GM18502 (cell line): ENCODE data around the gene DEF6.

Source experiments
- ATAC-seq: cut with Tn5 transposase; IDR thresholded peaks from one replicate; pipeline ENCODE4 v1.9.1; 2021; ENCODE audit warnings: mild to moderate bottlenecking; ENCODE audit not compliant: unreplicated experiment, poor library complexity

The DEF6 gene

GRCh38 chr6:35342258-35343091 lies 44.9 kb downstream of the DEF6 start, which contains the start of gene PPARD:
Gene PPARD (plus strand): TSS chr6:35342558. CDS start chr6:35411088, 68,530 bp downstream.
- ATAC-seq = peak; percentile 94

DNA sequence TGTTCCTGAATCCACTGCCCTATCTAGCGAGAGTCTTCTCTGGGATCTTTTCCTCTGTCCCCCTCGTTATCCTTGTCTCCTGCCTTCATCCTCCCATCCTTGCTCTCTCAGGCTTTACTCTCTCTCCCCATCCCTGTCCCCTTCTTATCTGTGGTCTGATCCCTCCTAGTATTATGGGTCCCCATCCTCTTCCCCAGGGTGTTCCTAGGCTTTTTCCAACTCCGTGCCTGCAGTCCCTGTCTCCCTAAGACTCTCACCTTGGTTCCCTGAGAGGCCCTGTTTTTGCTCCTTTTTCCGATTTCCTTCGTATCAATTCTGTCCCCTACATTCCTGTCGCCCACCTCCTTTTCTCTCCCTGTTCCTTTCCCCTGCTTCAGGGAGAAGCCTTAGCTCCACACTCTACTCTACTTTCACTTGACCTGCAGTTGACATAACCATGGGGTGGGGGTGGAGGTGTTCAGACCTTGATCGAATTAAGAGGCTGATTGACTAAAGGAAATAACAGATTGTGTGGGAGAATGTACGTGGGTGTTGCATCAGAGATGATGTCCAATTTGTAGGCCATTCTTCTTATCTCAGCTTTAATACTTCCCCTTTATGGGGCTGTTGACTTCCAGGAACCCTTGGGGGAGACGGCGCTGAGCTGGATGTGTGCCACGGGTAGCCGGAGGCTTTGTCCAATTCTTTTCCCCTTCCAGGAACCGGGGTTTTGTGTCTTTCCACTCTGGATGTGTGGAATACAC lies 45.6 kb downstream of the DEF6 start:
- no peak for ATAC-seq

GRCh38 chr6:35343835-35344550 lies 46.4 kb downstream of the DEF6 start:
- no peak for ATAC-seq

DNA sequence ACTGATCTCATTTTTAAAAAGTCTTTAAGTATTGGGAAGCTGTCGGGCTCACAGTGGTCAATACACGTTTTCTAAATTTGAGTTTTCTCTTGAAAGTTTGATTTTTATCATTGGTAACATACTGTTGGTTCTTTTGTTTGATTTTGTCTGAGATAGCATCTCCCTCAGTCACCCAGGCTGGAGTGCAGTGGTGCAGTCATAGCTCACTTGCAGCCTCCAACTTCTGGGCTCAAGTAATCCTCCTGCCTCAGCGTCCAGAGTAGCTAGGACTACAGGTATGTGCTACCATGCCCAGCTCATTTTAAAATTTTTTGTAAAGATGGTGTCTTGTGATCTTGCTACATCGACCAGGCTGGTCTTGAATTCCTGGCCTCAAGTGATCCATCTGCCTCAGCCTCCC lies 53.8 kb downstream of the DEF6 start:
- ATAC-seq = no peak

DNA sequence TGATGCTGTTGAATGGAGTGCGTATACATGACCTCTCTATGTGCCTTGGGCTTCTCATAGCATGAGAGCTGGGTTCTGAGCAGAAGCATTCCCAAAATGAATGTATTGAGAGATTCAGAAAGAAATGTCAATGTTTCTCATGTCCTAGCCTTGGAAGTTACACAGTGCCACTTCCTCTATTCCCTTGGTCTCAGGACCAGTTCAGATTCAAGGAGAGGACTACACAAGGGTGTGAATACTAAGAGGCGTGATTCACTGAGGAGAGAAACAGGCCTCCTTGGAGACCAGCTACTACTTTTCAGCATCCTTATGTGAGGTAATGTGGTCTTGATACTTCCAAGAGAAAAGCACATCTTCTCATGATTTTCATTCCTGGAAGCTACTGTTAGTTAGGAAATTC lies 55.1 kb downstream of the DEF6 start:
- ATAC-seq = no peak

GRCh38 chr6:35354361-35355135 lies 56.9 kb downstream of the DEF6 start:
- no peak for ATAC-seq

- ATAC-seq = no peak
Observed at GRCh38 chr6:35356391-35356790, 58.8 kb downstream of the DEF6 start.

DNA sequence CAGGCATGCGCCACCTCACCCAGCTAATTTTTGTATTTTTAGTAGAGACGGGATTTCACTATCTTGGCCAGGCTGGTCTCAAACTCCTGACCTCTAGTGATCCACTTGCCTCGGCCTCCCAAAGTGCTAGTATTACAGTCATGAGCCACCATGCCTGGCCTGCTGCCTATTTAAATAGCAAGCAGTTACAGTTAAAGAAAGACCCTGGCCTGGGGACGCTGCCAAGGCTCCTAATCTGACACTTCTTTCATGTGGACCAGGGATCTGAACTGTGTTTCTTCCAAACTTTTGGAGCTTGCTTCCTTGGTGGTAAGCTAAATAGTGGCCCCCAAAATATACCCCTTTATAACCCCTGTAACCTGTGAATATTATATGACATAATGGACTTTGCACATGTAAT lies 60.1 kb downstream of the DEF6 start:
- ATAC-seq = no peak

GRCh38 chr6:35358086-35358485 lies 60.5 kb downstream of the DEF6 start:
- no peak for ATAC-seq

DNA sequence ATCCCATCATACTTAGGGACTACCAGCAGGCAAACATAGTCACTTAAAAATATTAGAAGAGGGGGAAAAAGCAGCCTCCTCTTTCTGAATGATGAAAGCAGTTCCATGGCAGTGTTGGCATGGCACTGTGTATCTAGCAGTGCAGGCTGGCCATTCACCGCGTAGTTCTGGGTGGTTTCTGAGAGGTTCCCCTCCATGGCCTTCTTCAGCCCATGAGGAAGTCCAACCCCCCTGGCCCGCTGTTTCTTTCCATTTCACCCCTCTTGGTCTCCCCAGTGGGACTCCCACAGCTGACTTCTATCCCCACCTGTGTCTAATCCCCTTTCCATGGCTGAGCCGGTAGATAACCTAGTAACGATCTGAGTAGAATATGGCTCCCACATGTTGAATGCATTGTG lies 61.7 kb downstream of the DEF6 start:
- ATAC-seq = no peak

DNA sequence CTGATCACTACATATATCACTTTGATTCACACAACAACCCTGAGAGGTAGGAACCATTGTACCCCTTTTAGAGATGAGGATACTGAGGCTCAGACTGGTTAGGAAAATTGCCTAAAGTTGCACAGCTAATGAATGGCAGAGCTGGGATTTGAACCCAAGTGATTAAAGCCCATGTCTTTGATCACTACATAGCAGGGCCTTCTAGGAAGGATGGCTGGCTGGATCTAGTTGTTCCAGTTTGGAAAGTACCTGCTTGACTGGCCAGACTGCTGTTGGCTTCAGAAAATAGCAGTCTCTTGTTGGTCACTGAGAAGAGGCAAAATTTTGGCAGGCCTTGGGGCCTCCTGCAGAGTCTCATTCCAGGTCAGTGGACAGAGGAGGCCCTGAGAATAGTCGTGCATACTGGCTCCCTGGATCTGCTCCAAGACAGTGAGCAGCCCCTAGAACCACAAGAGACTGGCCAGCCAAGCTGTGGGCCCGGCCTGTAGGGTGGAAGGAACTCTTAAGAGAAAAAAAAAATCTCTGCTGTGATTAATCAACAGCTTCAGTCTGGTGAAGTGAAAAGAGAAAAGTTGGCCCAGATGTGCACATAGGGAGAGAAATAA lies 62.2 kb downstream of the DEF6 start:
- ATAC-seq = no peak

GRCh38 chr6:35360349-35361138 lies 62.9 kb downstream of the DEF6 start:
- no peak for ATAC-seq

GRCh38 chr6:35362200-35362599 lies 64.6 kb downstream of the DEF6 start:
- ATAC-seq = no peak

- no peak for ATAC-seq
Observed at GRCh38 chr6:35363293-35363750, 65.7 kb downstream of the DEF6 start.

GRCh38 chr6:35365594-35366203 lies 68.1 kb downstream of the DEF6 start:
- ATAC-seq = no peak

GRCh38 chr6:35366204-35366596 lies 68.6 kb downstream of the DEF6 start:
- ATAC-seq = no peak

DNA sequence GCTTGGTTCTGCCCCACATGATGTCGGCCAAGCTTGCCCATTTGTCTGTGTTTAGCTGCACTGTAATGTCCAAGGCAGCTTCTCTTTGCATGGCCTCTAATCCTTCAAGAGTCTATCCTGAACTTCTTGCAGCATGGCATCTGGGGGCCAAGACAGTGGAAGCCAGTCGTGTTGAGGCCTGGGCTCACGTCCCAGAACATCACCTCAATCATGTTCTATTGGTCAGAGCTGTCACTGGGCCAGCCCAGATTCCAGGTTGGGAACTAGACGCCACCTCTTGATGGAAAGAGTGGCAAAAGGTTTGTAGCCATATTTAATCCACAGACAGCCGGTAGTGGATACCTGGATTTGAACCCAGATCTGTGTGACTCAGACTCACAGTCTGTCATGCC lies 70.0 kb downstream of the DEF6 start:
- ATAC-seq = no peak

GRCh38 chr6:35368038-35368887 lies 70.6 kb downstream of the DEF6 start:
- ATAC-seq = no peak
